GM12891 (cell line): Measurements from ENCODE around the gene ALDH8A1.

Experiments
- POLR2A ChIP-seq: IDR thresholded peaks from 2 replicates; pipeline ENCODE4 v1.6.1; 2011; ENCODE audit warnings: low read depth, low read length, control low read depth
- POLR2AphosphoS5 ChIP-seq: IDR thresholded peaks from 2 replicates; pipeline ENCODE4 v1.6.1; 2011; ENCODE audit warnings: low read depth, low read length, control low read depth

GRCh38 chr6:134932535-134933470 lies 17.1 kb downstream of the ALDH8A1 start:
- no peak for TF ChIP-seq POLR2A
- TF ChIP-seq POLR2AphosphoS5, result no peak
